Esophagus muscularis mucosa (tissue), 4 donors: Measurements from ENCODE around the gene PTPRN.

Source experiments
- EP300 ChIP-seq: sonication (generic); formaldehyde crosslinking; IDR thresholded peaks from one replicate; pipeline ENCODE4 v1.6.1; 2017; ENCODE audit warnings: antibody characterized with exemption
- POLR2A ChIP-seq: fragments of 450-650 bp; IDR thresholded peaks from one replicate; pipeline ENCODE4 v1.6.1; 2017; ENCODE audit warnings: antibody characterized with exemption, moderate library complexity, mild to moderate bottlenecking, low read depth
- POLR2AphosphoS5 ChIP-seq, 2 donors: sonication (generic); formaldehyde crosslinking; IDR thresholded peaks; one replicate each; pipeline ENCODE4 v1.6.1; 2017; ENCODE audit warnings: antibody characterized with exemption in 2 of 2
- TF ChIP-seq, protein P1 (sequence below), 3 experiments: fragments of 200-600 bp in 2 of 3; fragments of 450-650 bp in 1 of 3; sonication (generic) in 2 of 3; IDR thresholded peaks; one replicate each; pipeline ENCODE4 v1.5.1; 2017 to 2019; ENCODE audit warnings: antibody characterized with exemption in 3 of 3, mild to moderate bottlenecking in 2 of 3, moderate library complexity in 1 of 3

- TF ChIP-seq, protein P1, sequence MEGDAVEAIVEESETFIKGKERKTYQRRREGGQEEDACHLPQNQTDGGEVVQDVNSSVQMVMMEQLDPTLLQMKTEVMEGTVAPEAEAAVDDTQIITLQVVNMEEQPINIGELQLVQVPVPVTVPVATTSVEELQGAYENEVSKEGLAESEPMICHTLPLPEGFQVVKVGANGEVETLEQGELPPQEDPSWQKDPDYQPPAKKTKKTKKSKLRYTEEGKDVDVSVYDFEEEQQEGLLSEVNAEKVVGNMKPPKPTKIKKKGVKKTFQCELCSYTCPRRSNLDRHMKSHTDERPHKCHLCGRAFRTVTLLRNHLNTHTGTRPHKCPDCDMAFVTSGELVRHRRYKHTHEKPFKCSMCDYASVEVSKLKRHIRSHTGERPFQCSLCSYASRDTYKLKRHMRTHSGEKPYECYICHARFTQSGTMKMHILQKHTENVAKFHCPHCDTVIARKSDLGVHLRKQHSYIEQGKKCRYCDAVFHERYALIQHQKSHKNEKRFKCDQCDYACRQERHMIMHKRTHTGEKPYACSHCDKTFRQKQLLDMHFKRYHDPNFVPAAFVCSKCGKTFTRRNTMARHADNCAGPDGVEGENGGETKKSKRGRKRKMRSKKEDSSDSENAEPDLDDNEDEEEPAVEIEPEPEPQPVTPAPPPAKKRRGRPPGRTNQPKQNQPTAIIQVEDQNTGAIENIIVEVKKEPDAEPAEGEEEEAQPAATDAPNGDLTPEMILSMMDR (IDR thresholded peaks at IDR 0.05): no peak
- TF ChIP-seq POLR2A (no peak), POLR2AphosphoS5 (IDR thresholded peaks at IDR 0.05) (no peak), EP300 (no peak)
Observed at GRCh38 chr2:219248845-219249202, 60.4 kb downstream of the PTPRN start.
